CD4-positive, alpha-beta T cell treated with Interleukin-15 for 4 hours (primary cell): ENCODE measurements around the gene ZC3H4.
"Not testable (repeated sequence)": the region's sequence is repeated elsewhere in the genome, so short reads cannot be mapped to it uniquely, and the experiment has no call there.

Experiments used
- DNase-seq: peaks from one replicate; pipeline ENCODE4 v3.0.0-alpha.2; 2020; ENCODE audit warnings: low spot score

ZC3H4 gene

DNA sequence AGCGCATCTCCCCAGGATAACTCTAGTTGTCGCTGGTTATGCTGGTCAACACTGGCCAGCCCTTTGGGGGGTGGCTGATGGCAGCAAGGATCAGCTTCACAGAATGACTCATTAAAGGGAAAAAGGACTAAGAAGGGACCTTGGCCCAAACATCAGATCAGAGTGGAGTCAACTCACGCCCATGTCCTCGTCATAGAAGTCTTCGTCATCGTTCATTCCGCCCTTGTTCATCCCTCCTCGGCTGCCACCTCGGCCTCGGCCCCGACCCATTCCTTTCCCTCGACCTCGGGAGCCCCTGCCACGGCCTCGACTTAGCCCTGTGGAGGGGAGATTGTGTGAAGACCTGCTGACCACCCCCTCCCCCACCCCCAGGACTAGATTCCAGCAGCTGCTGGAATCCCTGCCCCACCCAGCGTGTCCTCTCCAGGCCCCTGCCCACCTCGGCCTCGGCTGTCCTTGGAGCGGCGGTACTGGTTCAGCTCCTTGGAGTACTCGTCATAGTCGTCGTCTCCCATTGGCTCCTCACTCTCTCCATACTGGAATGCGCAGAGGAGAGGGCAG, 28.6 kb downstream of the ZC3H4 start:
- DNase-seq = no peak

DNA sequence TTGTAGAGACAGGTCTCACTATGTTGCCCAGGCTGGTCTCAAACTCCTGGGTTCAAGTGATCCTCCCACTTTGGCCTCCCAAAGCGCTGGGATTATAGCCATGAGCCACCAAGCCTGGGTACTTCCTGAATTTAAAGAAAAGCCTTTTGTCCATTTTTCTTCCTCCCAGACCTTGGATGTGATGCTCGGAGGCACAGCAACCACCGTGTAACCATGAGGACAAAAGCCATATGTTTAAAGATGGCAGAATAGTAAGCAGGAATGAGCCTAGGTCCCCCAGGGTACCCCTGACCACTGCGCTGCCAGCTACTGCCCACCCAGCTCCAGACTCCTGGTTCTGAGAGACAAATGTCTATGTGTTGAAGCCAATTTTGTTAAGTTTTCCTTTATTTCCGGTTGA, 31.1 kb downstream of the ZC3H4 start:
- no peak for DNase-seq

- no peak for DNase-seq
These were observed 32.5 kb downstream of the ZC3H4 start for GRCh38 chr19:47081095-47081494.

- not testable (repeated sequence) for DNase-seq
These were observed 35.2 kb downstream of the ZC3H4 start for GRCh38 chr19:47078351-47078750.

DNA sequence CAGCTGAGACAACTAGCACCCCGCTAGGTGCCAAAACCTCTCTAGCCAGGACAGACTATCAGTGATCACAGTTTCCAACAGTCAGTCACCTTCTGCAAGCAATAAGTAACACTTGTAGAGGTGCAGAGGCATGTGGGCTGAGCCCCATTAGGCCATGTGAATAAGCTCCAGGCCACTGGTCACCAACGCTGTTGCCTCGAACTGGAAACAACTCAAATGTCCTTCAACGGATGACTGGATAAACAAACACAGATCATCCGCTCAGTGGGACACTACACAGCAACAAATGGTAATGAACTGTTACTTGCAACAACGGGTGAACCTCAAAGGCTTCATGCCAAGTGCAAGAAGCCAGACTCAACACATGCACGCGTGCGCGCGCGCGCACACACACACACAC, 37.6 kb downstream of the ZC3H4 start:
- no peak for DNase-seq

- DNase-seq = no peak
These were observed 38.3 kb downstream of the ZC3H4 start for GRCh38 chr19:47075179-47075810.

DNA sequence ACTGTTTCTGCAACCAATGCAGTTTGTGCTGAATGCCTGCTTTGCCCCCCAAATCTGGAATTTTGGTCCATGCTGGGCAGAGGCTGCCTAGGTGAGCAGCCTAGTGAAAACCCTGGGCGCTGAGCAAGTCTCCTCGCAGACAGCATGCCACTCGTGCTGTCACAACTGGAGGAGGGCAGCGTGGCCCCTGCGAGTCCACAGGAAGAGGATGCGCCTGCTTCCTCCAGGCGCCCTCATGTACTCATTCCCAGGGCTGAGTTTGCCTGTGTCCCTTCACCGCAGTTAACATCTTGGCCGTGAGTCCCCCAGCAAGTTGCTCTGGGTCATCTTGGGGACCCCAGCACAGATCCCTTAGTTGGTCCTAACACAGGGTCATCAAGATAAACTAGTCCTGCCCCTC, 39.0 kb downstream of the ZC3H4 start:
- DNase-seq = no peak

GRCh38 chr19:47073574-47073973, 40.0 kb downstream of the ZC3H4 start:
- DNase-seq = no peak

- no peak for DNase-seq
These were observed 41.3 kb downstream of the ZC3H4 start for GRCh38 chr19:47072323-47072722.

GRCh38 chr19:47071731-47072130, 41.8 kb downstream of the ZC3H4 start:
- DNase-seq = no peak

GRCh38 chr19:47070756-47071155, 42.8 kb downstream of the ZC3H4 start:
- DNase-seq = no peak

DNA sequence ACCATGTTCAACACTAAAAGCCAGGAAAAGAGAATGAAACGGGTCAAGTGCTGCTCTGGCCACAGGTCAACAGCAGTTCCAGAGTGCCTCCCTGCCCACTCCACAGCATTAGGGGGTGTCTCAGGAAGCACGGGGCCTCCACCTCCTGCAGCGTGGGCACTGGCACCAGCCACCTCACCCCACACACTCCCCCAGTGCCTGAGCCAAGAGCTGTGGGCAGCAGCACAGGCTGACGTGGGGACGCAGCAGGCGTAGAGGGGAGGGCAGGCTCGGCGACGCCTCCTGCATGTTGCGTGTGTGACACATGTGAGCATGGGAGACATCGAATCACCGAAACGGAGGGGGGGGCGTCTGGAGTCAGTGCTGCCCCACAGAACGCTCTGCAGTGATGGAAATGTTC, 43.8 kb downstream of the ZC3H4 start:
- no peak for DNase-seq

DNA sequence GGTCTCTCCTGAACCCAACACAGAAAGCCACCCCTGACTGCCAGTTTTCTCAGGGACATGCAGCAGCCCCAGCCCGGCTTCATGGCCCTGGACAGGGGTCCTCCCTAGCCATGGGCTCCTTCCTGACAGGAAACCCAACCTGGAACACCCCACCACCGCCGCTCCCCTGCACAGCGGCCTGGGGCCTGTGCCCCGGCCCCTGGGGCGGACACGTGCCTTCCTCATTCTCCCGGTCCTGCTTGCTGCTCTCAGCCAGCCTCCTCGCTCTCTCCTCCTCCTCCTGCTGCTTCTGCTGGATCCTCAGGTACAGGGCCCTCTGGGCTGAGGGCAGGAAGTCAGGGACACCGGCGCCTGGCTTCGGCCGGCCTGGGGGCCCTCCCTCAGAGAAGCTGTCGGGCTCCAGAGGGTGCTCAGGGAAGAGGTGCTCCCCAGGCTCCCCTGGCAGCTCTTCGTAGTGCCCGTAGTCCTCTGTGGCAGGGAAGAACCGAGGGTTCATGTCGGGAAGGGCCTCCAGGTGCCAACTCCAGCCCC, 44.6 kb downstream of the ZC3H4 start:
- no peak for DNase-seq

DNA sequence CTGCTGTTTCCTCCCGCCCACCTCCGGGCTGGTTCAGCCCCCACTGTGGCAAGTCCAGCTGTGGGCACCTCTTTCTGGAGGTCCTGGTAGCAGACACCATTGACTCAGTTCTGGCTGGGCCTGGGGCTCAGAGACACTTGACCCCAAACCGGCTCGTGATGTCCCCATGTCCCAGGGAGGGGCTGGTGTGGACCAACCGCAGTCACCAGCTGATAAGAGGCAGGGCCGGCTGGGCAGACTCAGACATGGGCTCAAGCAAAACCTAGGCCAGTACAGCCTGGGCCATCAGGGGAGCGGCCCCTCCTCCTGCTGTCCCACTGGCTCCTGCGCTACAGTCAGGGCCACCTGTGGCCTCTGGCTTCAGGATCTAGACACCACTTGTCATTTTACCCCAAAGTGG, 45.3 kb downstream of the ZC3H4 start:
- no peak for DNase-seq

DNA sequence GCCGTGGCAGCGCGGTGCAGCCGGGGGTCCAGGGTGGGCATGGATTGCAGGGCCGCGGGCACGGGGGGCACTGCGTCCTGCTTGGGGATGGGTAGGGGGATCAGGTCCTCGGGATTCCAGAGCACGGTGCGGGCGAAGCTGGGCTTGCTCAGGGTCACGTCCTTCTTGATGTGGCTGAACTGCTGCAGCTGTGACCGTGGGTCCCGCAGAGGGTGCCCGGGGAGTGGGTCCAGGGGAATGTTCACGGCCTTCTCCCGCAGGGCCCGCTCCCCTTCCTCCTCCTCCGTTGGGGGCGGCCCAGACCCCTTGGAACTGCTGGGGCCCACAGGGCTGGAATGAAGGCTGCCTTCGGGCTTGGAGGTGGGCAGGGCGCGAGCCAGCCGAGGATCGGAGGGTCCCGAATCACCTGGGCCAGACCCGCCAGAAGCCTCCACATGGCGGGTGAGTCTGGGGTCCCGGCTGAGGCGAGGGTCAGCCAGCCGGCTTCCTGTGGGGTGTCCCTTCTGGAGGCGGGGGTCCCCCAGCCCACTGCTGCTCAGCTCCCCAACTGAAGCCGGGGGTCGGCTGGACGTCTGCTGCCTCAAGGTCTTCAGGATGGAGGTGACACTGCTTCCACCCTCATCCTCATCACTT, 46.2 kb downstream of the ZC3H4 start:
- no peak for DNase-seq

GRCh38 chr19:47066376-47067214, 47.0 kb downstream of the ZC3H4 start:
- DNase-seq = no peak

- no peak for DNase-seq
These were observed 48.3 kb downstream of the ZC3H4 start for GRCh38 chr19:47065242-47065641.

GRCh38 chr19:47063874-47064273, 49.7 kb downstream of the ZC3H4 start:
- no peak for DNase-seq

DNA sequence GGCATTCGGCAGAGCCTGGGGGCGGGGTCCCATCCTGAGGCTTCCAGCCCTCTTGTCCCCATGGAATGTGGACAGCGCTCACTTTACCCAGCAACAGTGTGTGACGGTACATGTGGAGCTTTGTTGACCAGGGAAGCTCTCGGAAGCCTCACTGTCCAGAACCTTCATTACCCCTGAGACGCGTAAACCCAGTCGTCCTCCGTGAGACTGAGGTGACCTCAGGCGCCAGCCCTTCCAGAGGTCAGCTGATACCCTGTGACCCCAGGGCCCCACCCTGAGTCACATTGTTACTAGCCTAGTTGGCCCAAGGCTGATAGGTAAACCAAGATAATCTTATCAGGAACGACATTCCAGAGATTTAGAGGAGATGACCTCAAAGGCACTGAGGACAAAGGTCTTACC, 55.0 kb downstream of the ZC3H4 start:
- no peak for DNase-seq

DNA sequence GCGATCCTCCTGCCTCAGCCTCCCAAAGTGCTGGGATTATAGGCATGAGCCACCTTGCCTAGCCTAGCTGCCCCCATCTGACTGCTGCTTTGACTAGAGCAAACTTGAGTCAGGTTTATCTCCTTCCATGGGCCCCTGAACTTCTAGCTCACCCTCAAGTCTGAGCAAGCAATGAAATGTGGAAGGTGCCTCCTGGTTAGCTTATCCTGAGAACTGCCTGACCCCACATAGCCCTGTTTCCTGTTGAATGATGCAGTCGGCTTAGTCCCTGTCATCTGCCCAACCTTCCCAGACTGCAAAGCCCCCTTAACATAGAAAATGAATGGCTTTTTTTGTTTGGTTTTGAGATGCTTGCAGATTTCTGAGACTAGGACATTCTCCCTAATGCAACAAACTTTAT, 56.2 kb downstream of the ZC3H4 start:
- no peak for DNase-seq

- DNase-seq = no peak
These were observed 57.2 kb downstream of the ZC3H4 start for GRCh38 chr19:47056411-47056810.

- not testable (repeated sequence) for DNase-seq
These were observed 63.0 kb downstream of the ZC3H4 start for GRCh38 chr19:47050562-47050961.

- DNase-seq = no peak
These were observed 64.3 kb downstream of the ZC3H4 start for GRCh38 chr19:47049307-47049700.
